Mesodermal cell (in vitro differentiated cells): ENCODE measurements around the gene CNGA4.

ENCODE experiments used
- H3K27ac ChIP-seq: 2 replicates; pipeline ENCODE4 v1.7.0; 2013; ENCODE audit warnings: mild to moderate bottlenecking, low read depth, low read length, moderate library complexity; ENCODE audit not compliant: severe bottlenecking
- H3K36me3 ChIP-seq: 2 replicates; pipeline ENCODE4 v1.7.1; 2013; ENCODE audit warnings: mild to moderate bottlenecking, low read length, moderate library complexity; ENCODE audit not compliant: control insufficient read depth, insufficient read depth
- H3K4me1 ChIP-seq: one replicate; pipeline ENCODE4 v1.7.1; 2013; ENCODE audit warnings: mild to moderate bottlenecking, low read length; ENCODE audit not compliant: insufficient read depth, control insufficient read depth, poor library complexity, severe bottlenecking
- H3K4me3 ChIP-seq: 2 replicates; pipeline ENCODE4 v1.7.0; 2013; ENCODE audit warnings: low read length, control low read depth, mild to moderate bottlenecking; ENCODE audit not compliant: insufficient read depth, poor library complexity, severe bottlenecking; ENCODE audit errors: extremely low read depth
- H3K9me3 ChIP-seq: 2 replicates; pipeline ENCODE4 v1.7.1; 2013; ENCODE audit warnings: mild to moderate bottlenecking, low read length, moderate library complexity; ENCODE audit not compliant: control insufficient read depth
- WGBS, 2 experiments: methylation state at CpG; one replicate each; pipeline ENCODE4 v1.1.5; 2013; ENCODE audit warnings: missing lambda C conversion rate in 2 of 2; ENCODE audit not compliant: insufficient coverage in 2 of 2; 5-methylcytosine and 5-hydroxymethylcytosine counted together

Gene CNGA4

DNA sequence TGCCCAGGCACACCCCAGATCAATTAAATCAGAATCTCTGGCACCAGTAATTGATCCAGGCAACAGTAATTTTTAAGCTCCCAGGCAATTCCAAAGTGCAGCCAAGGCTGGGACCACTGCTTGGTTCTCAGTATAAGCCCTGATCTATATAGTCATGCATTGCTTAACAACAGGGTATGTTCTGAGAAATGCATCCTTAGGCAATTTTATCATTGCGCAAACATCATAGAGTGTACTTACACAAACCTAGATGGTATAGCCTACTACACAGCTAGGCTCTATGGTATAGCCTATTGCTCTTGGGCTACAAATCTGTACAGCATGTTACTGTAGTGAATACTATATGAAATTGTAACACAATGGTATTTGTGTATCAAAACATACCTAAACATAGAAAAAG, 34.2 kb upstream of the CNGA4 start:
- no peak overlapping the region for H3K4me3 ChIP-seq
- WGBS, 2 experiments = no CpG with 5 or more reads among the region's 1 CpG
- H3K4me1 ChIP-seq = no peaks in the 10 kb centered on the region
- no peak overlapping the region for H3K27ac ChIP-seq
- H3K9me3 ChIP-seq = no peaks in the 10 kb centered on the region
- peaks cover 23% of the 10 kb centered on the region for H3K36me3 ChIP-seq

DNA sequence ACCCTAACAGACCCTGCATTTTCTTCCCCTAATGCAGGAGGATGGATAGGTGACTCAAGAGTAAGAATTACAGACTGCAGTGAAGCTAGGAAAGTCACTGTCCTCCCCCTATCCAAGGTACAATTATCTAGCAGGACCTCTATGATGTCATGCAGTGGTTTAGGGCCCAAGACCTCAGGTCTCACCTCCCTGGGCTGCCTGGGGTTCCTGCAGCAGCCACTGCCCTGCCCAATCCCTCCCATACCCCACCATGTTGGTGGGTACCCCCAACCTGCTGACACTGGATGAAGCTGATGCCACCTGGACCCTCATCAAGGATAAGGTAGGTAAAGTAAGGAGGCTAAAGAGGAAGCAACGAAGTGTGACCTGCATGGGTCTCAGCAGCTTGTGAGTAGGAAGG, 33.5 kb upstream of the CNGA4 start, which contains the start of gene C11orf42:
TSS of gene C11orf42 (plus strand) at position 192 of the 400 bp plus-strand sequence. CDS start at position 251, 59 bp downstream.
- no CpG with 5 or more reads among the region's 1 CpG for WGBS, 2 experiments
- Histone ChIP-seq H3K9me3 (no peaks in the 10 kb centered on the region), H3K27ac (no peak within 1 kb of the TSS), H3K36me3 (peaks cover 30% of the 10 kb centered on the region), H3K4me1 (no peaks in the 10 kb centered on the region), H3K4me3 (no peak within 1 kb of the TSS)

DNA sequence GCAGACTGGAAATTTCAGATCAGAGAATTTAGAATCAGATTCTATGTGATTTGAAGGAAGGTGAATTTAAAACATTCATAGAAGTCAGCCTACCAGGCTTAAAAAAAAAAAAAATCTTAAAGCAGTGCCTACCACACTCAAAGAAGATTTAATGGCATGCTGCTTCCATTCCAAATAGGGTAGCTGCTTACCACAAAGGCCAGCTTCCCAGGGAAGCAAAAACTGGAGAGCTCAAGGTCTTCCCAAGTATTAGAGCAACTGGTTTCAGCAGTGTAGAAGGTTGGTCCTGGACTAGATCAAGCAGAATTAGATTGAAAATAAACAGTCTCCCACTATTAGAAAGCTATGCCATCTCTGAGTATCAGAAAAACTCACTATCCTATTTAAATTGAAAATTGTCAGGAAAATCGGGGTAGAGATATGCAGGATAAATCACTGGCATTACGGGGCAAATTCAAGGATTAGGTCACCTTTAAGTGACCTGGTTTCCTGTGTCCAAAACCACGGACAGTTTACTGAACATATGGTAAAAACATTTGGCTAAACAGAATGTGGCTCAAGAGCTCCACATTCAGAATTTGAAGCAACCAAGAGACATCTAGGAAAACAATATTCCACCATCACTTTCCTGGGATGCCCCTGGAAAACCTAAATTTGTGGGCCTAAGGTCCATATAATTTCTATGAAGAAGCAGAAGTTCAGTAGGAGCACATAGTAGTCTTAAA, 32.3 kb upstream of the CNGA4 start:
- Histone ChIP-seq H3K4me3 (no peak overlapping the region), H3K9me3 (no peaks in the 10 kb centered on the region), H3K36me3 (peaks cover 42% of the 10 kb centered on the region), H3K27ac (no peak overlapping the region), H3K4me1 (no peaks in the 10 kb centered on the region)
- 92 to 97% methylated on average over 2 to 3 of the region's 3 CpGs for WGBS, 2 experiments

DNA sequence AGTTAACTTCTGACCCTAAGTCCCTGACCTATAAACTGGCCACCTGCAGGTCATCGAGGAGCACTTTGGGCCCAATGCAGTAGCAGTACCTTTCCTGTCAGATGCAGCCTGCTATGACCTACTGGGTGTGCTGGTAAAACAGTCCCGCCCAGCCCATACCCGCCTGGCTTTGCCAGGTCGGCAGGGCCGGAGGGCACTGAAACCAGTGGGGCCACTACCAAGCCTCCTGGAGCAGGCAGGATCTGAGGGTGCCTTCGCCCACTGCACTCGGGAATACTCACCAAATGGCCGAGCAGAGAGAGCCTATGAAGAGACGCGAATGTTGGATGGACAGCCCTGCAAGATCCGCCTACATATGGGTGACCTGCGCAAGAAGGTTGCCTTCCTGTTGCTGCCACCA, 29.1 kb upstream of the CNGA4 start:
- Histone ChIP-seq H3K4me1 (no peaks in the 10 kb centered on the region), H3K4me3 (no peak overlapping the region), H3K36me3 (peaks cover 68% of the 10 kb centered on the region), H3K9me3 (no peaks in the 10 kb centered on the region), H3K27ac (no peak overlapping the region)
- WGBS, 2 experiments = 96% methylated on average over 10 to 12 of the region's 12 CpGs

DNA sequence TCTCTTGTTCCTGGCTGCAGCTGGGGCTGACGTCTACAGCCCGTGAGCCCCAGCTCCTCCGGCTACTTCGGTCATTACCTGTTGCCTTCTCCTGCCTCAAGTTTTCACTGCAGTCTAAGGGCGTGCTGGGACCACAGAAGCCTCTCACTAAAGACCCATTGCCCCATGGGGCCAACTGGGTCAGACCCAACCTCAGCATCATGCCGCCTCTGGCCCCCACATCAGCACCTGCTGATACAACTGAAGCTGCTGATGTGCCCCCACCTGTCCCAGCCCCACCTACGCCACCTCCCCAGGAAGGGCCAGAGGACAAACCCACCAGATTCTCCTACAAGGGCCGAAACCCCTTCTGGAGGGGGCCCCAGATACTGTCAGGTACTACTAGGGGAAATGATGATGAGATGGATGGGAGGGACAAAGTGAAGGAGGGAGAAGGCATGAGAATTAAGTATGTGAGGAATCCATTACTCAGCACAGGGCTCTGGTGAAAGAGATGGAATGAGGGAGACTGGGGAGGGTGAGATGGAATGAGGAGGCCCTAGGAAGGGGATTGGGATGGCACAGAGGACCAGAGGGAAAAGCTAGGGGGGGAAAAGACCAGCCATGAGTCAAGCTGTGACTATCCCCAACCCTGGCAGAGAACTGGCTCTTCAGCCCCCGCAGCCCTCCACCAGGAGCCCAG, 28.5 kb upstream of the CNGA4 start:
- no peaks in the 10 kb centered on the region for H3K9me3 ChIP-seq
- no peak overlapping the region for H3K4me3 ChIP-seq
- WGBS, 2 experiments = 95 to 98% methylated on average over 5 to 7 of the region's 9 CpGs
- H3K27ac ChIP-seq = no peak overlapping the region
- peaks cover 72% of the 10 kb centered on the region for H3K36me3 ChIP-seq
- H3K4me1 ChIP-seq = no peaks in the 10 kb centered on the region

DNA sequence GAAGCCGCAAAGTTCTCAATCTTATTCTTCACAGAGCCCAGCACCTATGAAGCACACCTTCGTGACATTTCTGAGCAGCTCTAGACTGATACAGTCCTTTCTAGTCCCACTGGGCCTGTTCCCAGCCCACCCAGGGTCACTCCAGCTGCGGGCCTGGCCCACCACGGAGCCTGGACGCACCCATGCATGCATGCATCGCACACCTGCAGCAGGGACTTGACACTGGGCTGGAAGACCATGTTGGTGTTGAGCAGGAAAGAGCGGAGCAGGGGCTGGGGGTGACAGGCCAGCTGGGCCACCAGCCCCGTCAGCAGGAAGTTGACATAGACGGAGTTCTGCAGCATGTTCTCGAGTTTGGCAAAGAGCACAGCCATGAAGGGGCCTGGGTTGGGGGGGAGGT, 24.4 kb upstream of the CNGA4 start:
- H3K9me3 ChIP-seq = no peaks in the 10 kb centered on the region
- H3K4me1 ChIP-seq = peaks cover 5% of the 10 kb centered on the region
- no peak overlapping the region for H3K27ac ChIP-seq
- no peak overlapping the region for H3K4me3 ChIP-seq
- H3K36me3 ChIP-seq = peaks cover 84% of the 10 kb centered on the region
- 94 to 96% methylated on average over 8 to 10 of the region's 10 CpGs for WGBS, 2 experiments

DNA sequence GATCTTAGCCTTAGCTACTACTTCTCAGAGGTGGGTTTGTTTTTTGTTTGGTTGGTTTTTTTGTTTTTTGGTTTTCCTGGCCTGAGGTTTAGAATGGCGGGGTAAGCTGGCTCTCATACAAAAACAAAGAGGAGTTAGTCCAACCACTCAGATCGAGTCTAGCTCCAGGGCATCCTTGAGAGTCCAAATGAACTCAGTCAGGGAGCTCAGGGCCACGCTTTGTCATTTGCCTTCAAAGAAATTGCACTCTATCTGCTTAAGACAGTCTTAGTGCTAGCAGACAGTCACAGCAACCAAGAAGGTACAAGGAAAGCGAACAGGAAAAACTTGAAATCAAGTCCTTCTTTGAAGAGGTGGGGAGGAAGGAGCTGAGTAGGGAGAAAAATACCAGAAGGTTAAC, 22.4 kb upstream of the CNGA4 start:
- Histone ChIP-seq H3K9me3 (no peaks in the 10 kb centered on the region), H3K4me1 (peaks cover 14% of the 10 kb centered on the region), H3K36me3 (peaks cover 82% of the 10 kb centered on the region), H3K27ac (no peak overlapping the region), H3K4me3 (no peak overlapping the region)
- 94 to 97% methylated on average over 4 of the region's 4 CpGs for WGBS, 2 experiments

DNA sequence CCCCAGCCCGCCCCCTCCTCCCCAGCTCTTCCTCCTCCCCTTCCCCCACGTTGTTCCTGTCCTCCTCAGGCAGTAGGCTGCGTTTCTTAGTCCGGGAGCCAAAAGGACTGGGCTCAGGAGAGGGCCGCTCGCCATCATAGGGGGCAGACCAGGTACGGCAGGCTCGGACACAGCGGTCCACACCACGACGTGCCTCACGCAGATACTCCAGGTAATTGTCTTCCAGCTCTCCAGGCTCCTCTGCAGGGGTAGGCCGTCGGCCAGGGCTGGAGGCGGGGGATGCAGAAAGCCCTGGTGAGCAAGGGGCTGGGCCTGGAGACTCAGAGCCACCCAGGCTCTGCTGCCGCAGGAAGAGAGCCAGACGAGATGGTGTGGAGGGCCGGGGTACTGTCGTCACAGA, 21.2 kb upstream of the CNGA4 start:
- 92 to 96% methylated on average over 14 to 17 of the region's 19 CpGs for WGBS, 2 experiments
- Histone ChIP-seq H3K9me3 (no peaks in the 10 kb centered on the region), H3K4me1 (peaks cover 14% of the 10 kb centered on the region), H3K4me3 (no peak overlapping the region), H3K36me3 (peaks cover 84% of the 10 kb centered on the region), H3K27ac (no peak overlapping the region)

DNA sequence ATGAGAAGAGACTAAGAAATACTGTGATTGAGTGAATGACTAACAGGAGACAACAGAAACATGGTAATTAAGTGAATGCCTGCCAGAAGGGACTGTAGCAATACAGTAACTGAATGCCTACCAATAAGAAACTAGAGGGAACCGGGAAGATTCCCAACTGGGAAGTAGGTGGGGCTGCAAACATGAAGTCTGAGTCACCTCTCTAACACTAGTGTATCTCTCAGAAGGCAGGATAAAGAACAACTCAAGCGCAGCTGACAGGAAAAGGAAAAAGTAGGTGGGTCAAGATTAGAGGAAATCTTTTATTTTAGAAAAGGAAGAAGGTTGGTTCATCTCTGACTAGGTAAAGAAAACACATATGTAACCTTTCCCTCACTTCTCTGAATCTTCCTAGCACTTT, 19.5 kb upstream of the CNGA4 start:
- Histone ChIP-seq H3K36me3 (peaks cover 87% of the 10 kb centered on the region), H3K9me3 (no peaks in the 10 kb centered on the region), H3K27ac (no peak overlapping the region), H3K4me1 (peaks cover 14% of the 10 kb centered on the region), H3K4me3 (no peak overlapping the region)
- 20 to 40% methylated on average over 1 of the region's 2 CpGs for WGBS, 2 experiments

DNA sequence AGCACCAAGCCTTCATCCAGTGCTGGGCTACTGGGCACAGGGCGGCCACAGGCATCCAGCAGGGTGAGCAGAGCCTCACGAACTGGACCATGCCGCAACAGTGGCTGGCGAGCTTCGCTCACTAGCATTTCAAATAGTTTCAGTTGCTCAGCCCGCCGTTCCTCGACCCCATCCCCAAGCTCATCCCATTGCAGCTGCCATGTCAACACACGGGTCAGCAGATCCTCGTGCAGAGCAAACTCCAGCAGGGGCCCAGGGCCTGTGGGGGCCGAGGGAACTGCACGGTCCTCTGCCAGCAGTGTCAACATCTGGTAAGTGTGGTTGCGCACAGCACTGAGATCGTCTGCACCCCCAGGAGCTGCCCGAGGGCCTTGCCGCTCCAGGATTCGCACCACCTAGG, 15.0 kb upstream of the CNGA4 start:
- 95 to 99% methylated on average over 15 to 16 of the region's 17 CpGs for WGBS, 2 experiments

DNA sequence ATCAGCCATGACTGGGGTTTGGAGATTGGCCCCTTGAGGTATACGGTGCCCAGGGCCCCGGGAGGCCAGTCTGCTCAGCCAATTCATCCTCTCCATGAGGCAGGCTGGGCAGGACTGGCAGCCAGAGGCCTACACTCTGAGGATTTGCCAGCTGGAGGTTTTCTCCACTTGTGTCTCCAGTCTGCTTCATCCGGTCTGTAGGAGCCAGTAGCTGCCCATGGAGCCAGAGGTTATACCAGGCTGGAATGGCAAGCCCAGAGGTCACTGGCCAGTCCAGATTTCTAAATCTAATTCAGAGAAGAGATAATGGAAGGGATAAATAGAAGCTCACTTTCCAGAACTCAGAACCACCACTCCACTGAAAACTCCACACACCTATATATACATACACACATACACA, 14.5 kb upstream of the CNGA4 start:
- Histone ChIP-seq H3K27ac (no peak overlapping the region), H3K4me3 (no peak overlapping the region), H3K9me3 (no peaks in the 10 kb centered on the region), H3K4me1 (peaks cover 10% of the 10 kb centered on the region), H3K36me3 (peaks cover 50% of the 10 kb centered on the region)
- 95 to 100% methylated on average over 3 of the region's 3 CpGs for WGBS, 2 experiments

More for the DNA sequence above, 15.0 kb upstream of the CNGA4 start:
- H3K4me3 ChIP-seq = no peak overlapping the region
- H3K27ac ChIP-seq = no peak overlapping the region
- no peaks in the 10 kb centered on the region for H3K9me3 ChIP-seq
- peaks cover 50% of the 10 kb centered on the region for H3K36me3 ChIP-seq
- H3K4me1 ChIP-seq = peaks cover 14% of the 10 kb centered on the region
